OCI-LY3 (cell line): ENCODE data around the gene PDE1A.

ENCODE experiments used
- H2AFZ ChIP-seq: fragments of 200-600, 300-600 bp; shearing (Covaris generic); 2 replicates; pipeline ENCODE4 v1.6.0; 2014; ENCODE audit warnings: antibody characterized with exemption, low read depth, low read length
- H3K27ac ChIP-seq: fragments of 200-600, 300-600 bp; sonication (generic); 2 replicates; pipeline ENCODE4 v1.5.1; 2014; ENCODE audit warnings: mild to moderate bottlenecking, low read length, moderate library complexity, mixed read lengths
- H3K27me3 ChIP-seq: fragments of 200-600, 300-600 bp; sonication (generic); 2 replicates; pipeline ENCODE4 v1.6.1; 2014; ENCODE audit warnings: low read depth, low read length, mixed read lengths
- H3K36me3 ChIP-seq: fragments of 200-600, 300-600 bp; sonication (generic); replicated peaks from 2 replicates; pipeline ENCODE3; 2014; ENCODE audit warnings: low read depth, low read length, mixed read lengths
- H3K4me1 ChIP-seq: fragments of 300-600, 200-600 bp; sonication (generic); 2 replicates; pipeline ENCODE4 v1.6.1; 2014; ENCODE audit warnings: low read length, mixed read lengths
- H3K4me2 ChIP-seq: fragments of 200-600, 300-600 bp; sonication (generic); 2 replicates; pipeline ENCODE4 v1.6.1; 2014; ENCODE audit warnings: low read length, mixed read lengths
- H3K4me3 ChIP-seq: fragments of 300-600, 200-600 bp; sonication (generic); 2 replicates; pipeline ENCODE4 v1.5.1; 2014; ENCODE audit warnings: antibody characterized with exemption, mild to moderate bottlenecking, low read length, moderate library complexity
- H3K79me2 ChIP-seq: fragments of 300-600, 200-600 bp; shearing (Covaris generic); 2 replicates; pipeline ENCODE4 v1.6.1; 2014; ENCODE audit warnings: mild to moderate bottlenecking, low read length, mixed read lengths
- H3K9ac ChIP-seq: fragments of 300-600, 200-600 bp; shearing (Covaris generic); 2 replicates; pipeline ENCODE4 v1.6.0; 2014; ENCODE audit warnings: mild to moderate bottlenecking, low read length, moderate library complexity
- H3K9me3 ChIP-seq: fragments of 200-600, 300-600 bp; shearing (Covaris generic); 2 replicates; pipeline ENCODE4 v1.6.1; 2014; ENCODE audit warnings: low read length, mixed read lengths; ENCODE audit not compliant: insufficient read depth
- H4K20me1 ChIP-seq: fragments of 200-600, 300-600 bp; sonication (generic); 2 replicates; pipeline ENCODE4 v1.6.1; 2016; ENCODE audit warnings: low read length, mixed read lengths; ENCODE audit not compliant: insufficient read depth
- EZH2phosphoT487 ChIP-seq: fragments of 200-600 bp; shearing (Covaris generic); IDR thresholded peaks from 2 replicates; pipeline ENCODE4 v1.6.1; 2018; ENCODE audit warnings: antibody characterized with exemption, mixed run types, low read depth
- TF ChIP-seq, protein P1 (sequence below): fragments of 200-600, 300-600 bp; sonication (generic); IDR thresholded peaks from 2 replicates; pipeline ENCODE4 v1.5.1; 2014; ENCODE audit warnings: antibody characterized with exemption, low read length, low read depth

The PDE1A gene

DNA sequence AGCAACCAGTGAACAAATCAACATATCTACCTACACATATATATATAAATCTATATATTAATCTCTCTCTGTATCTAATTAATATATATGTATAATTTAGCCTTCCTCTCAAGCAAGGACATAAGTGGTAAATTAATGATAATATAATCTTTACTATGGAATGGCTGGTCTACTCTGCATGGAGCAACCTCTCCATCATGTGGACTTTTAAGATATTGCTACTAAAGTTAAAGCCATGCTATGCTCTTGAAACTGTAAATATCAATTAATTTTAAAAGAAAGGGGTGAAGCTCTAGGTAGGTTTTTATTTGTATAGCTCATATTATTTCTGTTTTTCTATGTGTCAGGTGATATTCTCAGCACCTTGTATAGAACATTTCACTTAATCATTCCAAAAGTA lies 294.2 kb downstream of the PDE1A start:
- no peak for TF ChIP-seq EZH2phosphoT487
- TF ChIP-seq, protein P1, sequence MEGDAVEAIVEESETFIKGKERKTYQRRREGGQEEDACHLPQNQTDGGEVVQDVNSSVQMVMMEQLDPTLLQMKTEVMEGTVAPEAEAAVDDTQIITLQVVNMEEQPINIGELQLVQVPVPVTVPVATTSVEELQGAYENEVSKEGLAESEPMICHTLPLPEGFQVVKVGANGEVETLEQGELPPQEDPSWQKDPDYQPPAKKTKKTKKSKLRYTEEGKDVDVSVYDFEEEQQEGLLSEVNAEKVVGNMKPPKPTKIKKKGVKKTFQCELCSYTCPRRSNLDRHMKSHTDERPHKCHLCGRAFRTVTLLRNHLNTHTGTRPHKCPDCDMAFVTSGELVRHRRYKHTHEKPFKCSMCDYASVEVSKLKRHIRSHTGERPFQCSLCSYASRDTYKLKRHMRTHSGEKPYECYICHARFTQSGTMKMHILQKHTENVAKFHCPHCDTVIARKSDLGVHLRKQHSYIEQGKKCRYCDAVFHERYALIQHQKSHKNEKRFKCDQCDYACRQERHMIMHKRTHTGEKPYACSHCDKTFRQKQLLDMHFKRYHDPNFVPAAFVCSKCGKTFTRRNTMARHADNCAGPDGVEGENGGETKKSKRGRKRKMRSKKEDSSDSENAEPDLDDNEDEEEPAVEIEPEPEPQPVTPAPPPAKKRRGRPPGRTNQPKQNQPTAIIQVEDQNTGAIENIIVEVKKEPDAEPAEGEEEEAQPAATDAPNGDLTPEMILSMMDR: peak; percentile 44
- Histone ChIP-seq H3K4me2 (peak overlapping the region; percentile 52; the same call in 1 of the 2 replicates), H3K4me3 (no peak overlapping the region), H2AFZ (no peak overlapping the region), H4K20me1 (no peaks in the 10 kb centered on the region), H3K4me1 (peaks cover 16% of the 10 kb centered on the region), H3K27ac (no peak overlapping the region), H3K9ac (no peak overlapping the region), H3K79me2 (no peaks in the 10 kb centered on the region), H3K27me3 (no peaks in the 10 kb centered on the region), H3K36me3 (no peaks in the 10 kb centered on the region), H3K9me3 (no peaks in the 10 kb centered on the region)

DNA sequence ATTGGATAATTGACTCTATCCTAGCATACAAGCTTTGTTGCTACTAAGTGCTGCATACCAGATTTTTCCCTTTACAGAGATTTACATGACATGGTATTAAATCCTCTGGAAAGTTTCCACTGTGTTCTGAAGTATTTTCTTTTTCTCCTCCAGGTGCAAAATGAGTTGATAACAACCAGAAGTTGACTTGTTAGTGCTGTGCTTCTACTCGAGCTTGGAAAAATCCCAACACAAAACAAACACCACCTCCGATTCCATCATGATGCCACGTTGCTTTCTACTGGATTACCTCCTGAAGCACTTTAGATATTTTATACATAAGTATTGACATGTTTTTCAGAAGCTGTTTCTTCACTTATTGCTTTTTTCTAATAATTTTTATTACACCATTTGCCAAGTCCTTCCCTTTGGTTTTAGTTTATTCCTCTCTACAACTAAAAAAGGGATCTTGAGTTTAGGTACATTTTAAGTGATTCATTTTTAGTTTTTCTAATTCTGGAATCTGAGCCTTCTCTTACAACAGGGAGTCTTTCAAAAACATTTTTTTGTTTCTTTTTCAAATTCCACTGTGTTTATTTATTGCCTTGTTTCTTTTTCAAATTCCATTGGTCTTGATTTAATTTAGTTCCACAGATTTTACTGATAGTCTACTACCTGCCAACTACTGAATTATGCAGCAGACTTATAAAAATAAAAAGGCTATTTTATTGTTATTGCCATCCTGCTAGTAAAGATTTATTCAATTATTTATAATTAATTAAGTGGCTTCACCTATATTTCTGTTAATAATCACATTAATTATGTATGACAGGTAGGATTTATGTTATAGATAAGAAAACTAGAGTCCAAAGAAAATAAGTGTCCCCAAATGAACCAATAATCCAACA lies 297.8 kb downstream of the PDE1A start:
- Histone ChIP-seq H3K27ac (no peak overlapping the region), H3K4me2 (no peak overlapping the region), H3K36me3 (no peaks in the 10 kb centered on the region), H3K4me3 (no peak overlapping the region), H2AFZ (no peak overlapping the region), H3K9ac (no peak overlapping the region), H3K79me2 (no peaks in the 10 kb centered on the region), H3K9me3 (no peaks in the 10 kb centered on the region), H4K20me1 (no peaks in the 10 kb centered on the region), H3K27me3 (no peaks in the 10 kb centered on the region), H3K4me1 (peaks cover 16% of the 10 kb centered on the region)
- TF ChIP-seq, protein P1: no peak
- TF ChIP-seq EZH2phosphoT487: no peak

DNA sequence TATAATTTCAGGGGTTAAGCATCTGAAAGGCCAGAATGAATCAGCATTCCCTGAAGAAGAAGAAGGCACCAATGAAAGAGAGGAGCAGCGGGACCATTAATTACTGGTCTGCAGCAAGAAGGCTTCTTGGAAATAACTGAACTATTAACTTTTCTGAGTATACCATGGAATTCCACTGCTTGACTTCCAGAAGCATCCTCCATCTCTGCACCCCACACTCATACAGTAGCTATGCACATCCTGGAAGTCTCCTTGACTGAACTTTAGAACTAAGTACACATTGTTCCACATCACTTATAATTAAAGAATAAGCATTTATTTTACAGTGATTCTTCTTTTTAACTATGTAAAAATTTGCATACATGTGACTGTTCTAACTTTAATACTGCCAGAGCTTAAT lies 309.6 kb downstream of the PDE1A start:
- H3K9ac ChIP-seq: no peak overlapping the region
- no peak overlapping the region for H3K27ac ChIP-seq
- no peaks in the 10 kb centered on the region for H4K20me1 ChIP-seq
- H3K27me3 ChIP-seq: no peaks in the 10 kb centered on the region
- H3K36me3 ChIP-seq: no peaks in the 10 kb centered on the region
- no peak overlapping the region for H3K4me2 ChIP-seq
- H3K4me1 ChIP-seq: no peaks in the 10 kb centered on the region
- no peak overlapping the region for H3K4me3 ChIP-seq
- H3K9me3 ChIP-seq: no peaks in the 10 kb centered on the region
- H3K79me2 ChIP-seq: no peaks in the 10 kb centered on the region
- H2AFZ ChIP-seq: no peak overlapping the region
- TF ChIP-seq, protein P1: no peak
- no peak for TF ChIP-seq EZH2phosphoT487

DNA sequence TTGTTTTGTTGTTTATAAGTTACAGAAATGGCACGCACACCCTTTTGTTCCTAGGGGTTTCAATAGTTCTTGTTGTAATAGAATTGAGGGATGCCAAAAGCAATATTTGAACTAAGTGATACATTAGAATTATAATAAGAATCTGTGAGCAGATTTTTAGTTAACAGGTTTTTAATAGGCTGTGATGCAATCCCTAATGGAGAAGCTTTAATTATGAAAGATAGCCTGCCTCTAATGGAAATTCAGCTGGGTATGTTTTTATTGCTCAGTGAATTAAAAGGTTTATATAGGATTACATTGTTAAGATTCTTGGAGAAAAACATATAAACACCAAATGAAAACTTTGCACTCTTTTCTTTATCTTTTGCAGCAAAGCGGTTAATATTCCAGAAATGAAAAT lies 310.1 kb downstream of the PDE1A start:
- Histone ChIP-seq H3K9ac (no peak overlapping the region), H4K20me1 (no peaks in the 10 kb centered on the region), H3K4me3 (no peak overlapping the region), H3K27me3 (no peaks in the 10 kb centered on the region), H3K4me2 (no peak overlapping the region), H3K9me3 (no peaks in the 10 kb centered on the region), H3K36me3 (no peaks in the 10 kb centered on the region), H3K79me2 (no peaks in the 10 kb centered on the region), H3K4me1 (no peaks in the 10 kb centered on the region), H2AFZ (no peak overlapping the region), H3K27ac (no peak overlapping the region)
- TF ChIP-seq, protein P1: no peak
- no peak for TF ChIP-seq EZH2phosphoT487
